DND-41 (cell line): ENCODE results near the gene PHF2.

Experiments
- ATAC-seq: fragments of 200-7000 bp; cut with Tn5 transposase; 3 replicates; pipeline ENCODE4 v1.9.1; 2021; ENCODE audit warnings: low read depth; ENCODE audit not compliant: insufficient read depth
- DNase-seq: peaks from one replicate; pipeline ENCODE4 v3.0.0-alpha.2; 2020
- H2AFZ ChIP-seq: 2 replicates; pipeline ENCODE4 v1.6.0; 2012; ENCODE audit warnings: low read depth, low read length
- H3K27ac ChIP-seq: 2 replicates; pipeline ENCODE4 v1.5.1; 2012; ENCODE audit warnings: low read length, inconsistent platforms
- H3K27me3 ChIP-seq: fragments of 200-600 bp; sonication (generic); 2 replicates; pipeline ENCODE4 v1.6.0; 2012; ENCODE audit warnings: low read length, mild to moderate bottlenecking, inconsistent platforms; ENCODE audit not compliant: insufficient read depth, poor library complexity
- H3K36me3 ChIP-seq: 2 replicates; pipeline ENCODE4 v1.5.1; 2012; ENCODE audit warnings: low read length, inconsistent platforms; ENCODE audit not compliant: insufficient read depth
- H3K4me1 ChIP-seq: 2 replicates; pipeline ENCODE4 v1.5.1; 2012; ENCODE audit warnings: mild to moderate bottlenecking, low read length; ENCODE audit not compliant: insufficient read depth
- H3K4me2 ChIP-seq: 2 replicates; pipeline ENCODE4 v1.6.0; 2012; ENCODE audit warnings: mild to moderate bottlenecking, moderate library complexity, low read length, inconsistent platforms; ENCODE audit not compliant: insufficient read depth
- H3K4me3 ChIP-seq, 2 experiments: fragments of 200-600 bp in 1 of 2; shearing (Covaris generic) in 1 of 2; 2 replicates each; pipeline ENCODE4 v1.5.1; 2012 to 2016; ENCODE audit warnings: inconsistent platforms in 2 of 2, low read length in 2 of 2, mild to moderate bottlenecking in 2 of 2, low read depth in 1 of 2, moderate library complexity in 1 of 2
- H3K79me2 ChIP-seq: 2 replicates; pipeline ENCODE4 v1.6.0; 2012; ENCODE audit warnings: low read length, inconsistent platforms; ENCODE audit not compliant: insufficient read depth
- H3K9ac ChIP-seq: 2 replicates; pipeline ENCODE4 v1.6.0; 2012; ENCODE audit warnings: low read depth, mild to moderate bottlenecking, inconsistent platforms, low read length, moderate library complexity
- H3K9me3 ChIP-seq: 2 replicates; pipeline ENCODE4 v1.5.1; 2012; ENCODE audit warnings: low read length, moderate library complexity, mild to moderate bottlenecking, inconsistent platforms; ENCODE audit not compliant: insufficient read depth, severe bottlenecking
- H4K20me1 ChIP-seq: 2 replicates; pipeline ENCODE4 v1.6.0; 2012; ENCODE audit warnings: low read length; ENCODE audit not compliant: insufficient read depth
- EZH2 ChIP-seq: IDR thresholded peaks from 3 replicates; pipeline ENCODE4 v1.6.1; 2012; ENCODE audit warnings: borderline replicate concordance, low read depth, mild to moderate bottlenecking, moderate library complexity, low read length, inconsistent platforms; ENCODE audit not compliant: severe bottlenecking
- TF ChIP-seq, protein P1 (sequence below): IDR thresholded peaks from 2 replicates; pipeline ENCODE4 v1.5.1; 2012; ENCODE audit warnings: borderline replicate concordance, low read length, moderate library complexity, mild to moderate bottlenecking; ENCODE audit not compliant: poor library complexity, severe bottlenecking; ENCODE audit errors: extremely low read depth

The PHF2 gene

DNA sequence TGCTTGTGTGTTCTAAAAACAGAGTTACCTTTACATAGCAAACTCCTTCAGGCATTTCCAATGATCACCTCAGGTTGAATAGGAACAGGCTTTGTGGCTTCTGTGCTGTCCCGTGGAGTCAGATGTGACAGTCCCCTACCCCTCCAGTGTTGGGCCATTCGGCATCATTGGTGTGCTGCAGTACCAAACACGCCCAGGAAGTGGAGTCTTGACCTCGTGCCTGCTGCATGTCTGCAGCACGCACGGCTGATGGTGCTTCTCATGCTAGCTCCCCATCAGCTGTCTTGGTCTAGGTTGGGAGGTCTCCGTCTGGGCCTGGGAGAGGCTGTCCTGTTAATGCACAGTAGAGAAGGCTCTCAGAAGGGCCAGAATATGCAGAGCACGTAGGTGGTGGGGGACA lies 42.5 kb upstream of the PHF2 start:
- DNase-seq (no peak), ATAC-seq (0 out of 3 replicates have a peak, but pooled peaks have one; percentile 33)
- Histone ChIP-seq H3K4me2 (no peak overlapping the region), H3K4me1 (no peaks in the 10 kb centered on the region), H4K20me1 (peaks cover 21% of the 10 kb centered on the region), H3K27ac (no peak overlapping the region), H3K9ac (no peak overlapping the region), H3K36me3 (peaks cover 90% of the 10 kb centered on the region), H3K79me2 (peaks cover 13% of the 10 kb centered on the region; the same call in 1 of the 2 replicates), H3K27me3 (no peaks in the 10 kb centered on the region), H3K9me3 (no peaks in the 10 kb centered on the region), H3K4me3 (no peak overlapping the region), H2AFZ (no peak overlapping the region)
- no peak for TF ChIP-seq EZH2
- TF ChIP-seq, protein P1, sequence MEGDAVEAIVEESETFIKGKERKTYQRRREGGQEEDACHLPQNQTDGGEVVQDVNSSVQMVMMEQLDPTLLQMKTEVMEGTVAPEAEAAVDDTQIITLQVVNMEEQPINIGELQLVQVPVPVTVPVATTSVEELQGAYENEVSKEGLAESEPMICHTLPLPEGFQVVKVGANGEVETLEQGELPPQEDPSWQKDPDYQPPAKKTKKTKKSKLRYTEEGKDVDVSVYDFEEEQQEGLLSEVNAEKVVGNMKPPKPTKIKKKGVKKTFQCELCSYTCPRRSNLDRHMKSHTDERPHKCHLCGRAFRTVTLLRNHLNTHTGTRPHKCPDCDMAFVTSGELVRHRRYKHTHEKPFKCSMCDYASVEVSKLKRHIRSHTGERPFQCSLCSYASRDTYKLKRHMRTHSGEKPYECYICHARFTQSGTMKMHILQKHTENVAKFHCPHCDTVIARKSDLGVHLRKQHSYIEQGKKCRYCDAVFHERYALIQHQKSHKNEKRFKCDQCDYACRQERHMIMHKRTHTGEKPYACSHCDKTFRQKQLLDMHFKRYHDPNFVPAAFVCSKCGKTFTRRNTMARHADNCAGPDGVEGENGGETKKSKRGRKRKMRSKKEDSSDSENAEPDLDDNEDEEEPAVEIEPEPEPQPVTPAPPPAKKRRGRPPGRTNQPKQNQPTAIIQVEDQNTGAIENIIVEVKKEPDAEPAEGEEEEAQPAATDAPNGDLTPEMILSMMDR, result peak; percentile 12

DNA sequence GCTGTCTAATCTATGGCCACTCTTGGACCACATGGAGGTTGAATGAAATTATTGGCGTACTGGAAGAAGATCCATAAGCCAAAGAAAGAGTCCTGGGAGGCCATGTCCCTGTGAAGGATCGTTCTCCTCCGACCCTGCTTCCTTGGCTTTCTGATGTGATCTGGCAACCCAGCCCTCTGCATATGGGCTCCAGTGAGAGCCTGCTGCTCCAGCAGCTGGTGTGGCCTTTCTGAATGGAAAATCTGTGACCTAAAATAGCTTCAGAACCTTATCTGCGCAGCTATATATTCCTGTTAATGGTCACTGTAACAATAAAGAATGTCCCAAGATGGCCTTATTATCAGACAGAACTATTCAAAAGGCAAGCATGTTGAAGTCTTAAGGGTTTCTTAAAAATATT lies 40.2 kb upstream of the PHF2 start:
- Histone ChIP-seq H3K27me3 (no peaks in the 10 kb centered on the region), H3K4me2 (no peak overlapping the region), H3K9ac (no peak overlapping the region), H2AFZ (no peak overlapping the region), H4K20me1 (peaks cover 21% of the 10 kb centered on the region), H3K36me3 (peaks cover 88% of the 10 kb centered on the region), H3K27ac (no peak overlapping the region), H3K79me2 (peaks cover 13% of the 10 kb centered on the region; the same call in 1 of the 2 replicates), H3K9me3 (no peaks in the 10 kb centered on the region), H3K4me1 (no peaks in the 10 kb centered on the region), H3K4me3 (no peak overlapping the region)
- no peak for DNase-seq
- TF ChIP-seq EZH2, result no peak
- TF ChIP-seq, protein P1, result no peak
- no peak for ATAC-seq

DNA sequence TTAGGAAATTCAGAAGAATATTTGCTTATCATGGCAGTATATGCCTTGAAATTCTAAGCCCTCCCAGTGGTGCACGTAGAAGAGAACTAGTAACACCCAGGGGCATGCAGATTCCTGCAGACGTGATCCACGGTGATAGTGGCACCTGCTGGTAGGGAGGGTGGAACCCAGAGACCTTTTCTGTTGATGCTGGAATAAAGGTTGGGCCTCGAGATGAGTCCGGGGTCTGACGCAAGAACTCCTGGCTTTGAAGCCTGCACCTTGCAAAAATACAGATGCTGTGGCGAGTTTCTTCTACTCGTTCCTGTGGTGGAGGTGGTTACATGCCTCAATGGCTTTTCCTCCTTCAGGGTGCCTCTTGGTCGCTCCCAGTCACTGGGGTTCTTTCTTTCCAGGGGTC lies 39.5 kb upstream of the PHF2 start:
- no peak overlapping the region for H2AFZ ChIP-seq
- H3K4me3 ChIP-seq, result no peak overlapping the region
- H3K27me3 ChIP-seq, result no peaks in the 10 kb centered on the region
- peaks cover 82% of the 10 kb centered on the region for H3K36me3 ChIP-seq
- peaks cover 13% of the 10 kb centered on the region; the same call in 1 of the 2 replicates for H3K79me2 ChIP-seq
- H3K9me3 ChIP-seq, result no peaks in the 10 kb centered on the region
- H3K4me1 ChIP-seq, result no peaks in the 10 kb centered on the region
- ATAC-seq, result peak; percentile 31; the same call in 1 of the 3 replicates
- H3K4me2 ChIP-seq, result no peak overlapping the region
- no peak for DNase-seq
- H3K27ac ChIP-seq, result no peak overlapping the region
- no peak for TF ChIP-seq EZH2
- TF ChIP-seq, protein P1, result peak; percentile 7
- no peak overlapping the region for H3K9ac ChIP-seq
- H4K20me1 ChIP-seq, result peaks cover 18% of the 10 kb centered on the region

DNA sequence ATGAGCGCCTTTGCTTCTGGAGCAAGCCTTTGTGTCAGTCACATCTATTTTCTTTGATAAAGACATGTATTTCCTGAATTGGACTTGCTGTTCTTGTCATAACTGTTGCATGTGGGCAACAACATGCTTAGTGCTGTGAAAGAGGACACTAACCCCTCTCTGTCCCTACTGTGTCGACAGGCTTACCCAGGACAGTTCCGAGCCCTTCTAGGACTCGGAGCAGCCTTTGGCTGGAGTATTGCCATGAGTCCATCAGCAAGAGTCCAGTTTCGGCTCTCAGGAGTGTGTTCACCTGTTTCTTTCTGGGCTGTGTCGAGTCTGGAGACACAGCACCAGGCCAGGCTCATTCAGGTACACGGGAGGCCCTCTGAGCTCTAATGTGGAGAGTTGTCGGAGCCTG lies 36.1 kb upstream of the PHF2 start:
- Histone ChIP-seq H3K9me3 (no peaks in the 10 kb centered on the region), H3K9ac (no peak overlapping the region), H3K4me3 (no peak overlapping the region), H3K4me1 (no peaks in the 10 kb centered on the region), H3K27me3 (no peaks in the 10 kb centered on the region), H3K4me2 (no peak overlapping the region), H3K79me2 (peaks cover 3% of the 10 kb centered on the region; the same call in 1 of the 2 replicates), H3K27ac (no peak overlapping the region), H3K36me3 (peaks cover 75% of the 10 kb centered on the region), H2AFZ (no peak overlapping the region), H4K20me1 (no peaks in the 10 kb centered on the region)
- DNase-seq (no peak), ATAC-seq (no peak)
- TF ChIP-seq EZH2, result no peak
- TF ChIP-seq, protein P1, result no peak
